AG04449 (cell line): Measurements from ENCODE around the gene MEIS2.

Source experiments
- CTCF ChIA-PET: fragments of 350-600 bp; formaldehyde crosslinking; extraction: SDS; loops from one replicate; lab custom pipeline; 2021; ENCODE audit warnings: antibody characterized with exemption; lab: Yijun Ruan, JAX
- POLR2A ChIA-PET: fragments of 400-600, 350-600 bp; formaldehyde crosslinking; extraction: SDS; loops from one replicate; lab custom pipeline; 2020; ENCODE audit warnings: antibody characterized with exemption, inconsistent platforms; lab: Yijun Ruan, JAX
- DNase-seq: peaks from one replicate; pipeline ENCODE4 v3.0.0-alpha.2; 2010; ENCODE audit warnings: low read depth, low spot score
- H3K4me3 ChIP-seq: 2 replicates; pipeline ENCODE4 v1.5.1; 2011; ENCODE audit warnings: low read depth, mild to moderate bottlenecking, control low read depth, low read length
- TF ChIP-seq, protein P1 (sequence below): IDR thresholded peaks from one replicate; pipeline ENCODE4 v1.5.1; 2011; ENCODE audit warnings: mild to moderate bottlenecking, moderate library complexity, low read length, control low read depth, inconsistent platforms; ENCODE audit not compliant: insufficient read depth; ENCODE audit errors: missing control alignments

MEIS2 gene

DNA sequence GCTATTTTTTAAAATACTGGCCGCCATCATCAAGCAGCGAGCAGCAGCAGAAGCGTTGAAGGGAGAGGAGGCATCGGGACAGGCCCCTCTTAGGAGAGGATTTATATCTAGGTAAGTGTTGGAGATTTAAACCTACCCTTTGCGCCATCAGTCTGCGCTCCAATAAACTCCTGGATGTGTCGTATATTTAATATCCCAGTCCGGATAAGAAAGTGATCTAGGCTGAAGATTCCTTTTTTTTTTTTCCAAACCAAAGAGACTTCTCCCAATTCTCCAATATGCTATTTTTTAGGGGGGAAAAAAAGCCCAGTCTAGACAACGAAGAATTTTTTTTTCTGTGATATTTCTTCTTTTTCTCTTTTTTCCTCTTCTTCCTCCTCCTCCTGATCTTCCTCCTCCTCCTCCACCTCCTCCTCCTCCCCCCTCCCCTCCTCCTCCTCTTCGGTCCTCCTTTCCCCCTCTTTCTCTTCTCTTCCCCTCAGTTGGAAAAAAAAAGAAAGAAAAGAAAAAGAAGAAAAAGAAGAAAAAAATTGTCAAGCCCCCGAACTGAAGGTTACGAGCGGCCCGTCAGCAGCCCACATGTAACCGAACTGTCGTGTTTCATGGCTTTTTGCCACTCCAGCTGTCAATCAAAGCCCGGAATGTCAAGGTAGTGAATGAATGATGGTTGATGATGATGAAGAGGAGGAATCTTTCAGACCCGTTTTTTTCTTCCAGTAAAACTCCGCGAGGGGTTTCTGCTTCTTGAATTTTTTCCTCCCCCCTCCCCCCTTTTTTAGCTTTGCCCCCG is 835 bp downstream of the MEIS2 start:
- CTCF ChIA-PET = no interaction called here
- H3K4me3 ChIP-seq = peak overlapping the region; percentile 93
- no peak for DNase-seq
- TF ChIP-seq, protein P1, sequence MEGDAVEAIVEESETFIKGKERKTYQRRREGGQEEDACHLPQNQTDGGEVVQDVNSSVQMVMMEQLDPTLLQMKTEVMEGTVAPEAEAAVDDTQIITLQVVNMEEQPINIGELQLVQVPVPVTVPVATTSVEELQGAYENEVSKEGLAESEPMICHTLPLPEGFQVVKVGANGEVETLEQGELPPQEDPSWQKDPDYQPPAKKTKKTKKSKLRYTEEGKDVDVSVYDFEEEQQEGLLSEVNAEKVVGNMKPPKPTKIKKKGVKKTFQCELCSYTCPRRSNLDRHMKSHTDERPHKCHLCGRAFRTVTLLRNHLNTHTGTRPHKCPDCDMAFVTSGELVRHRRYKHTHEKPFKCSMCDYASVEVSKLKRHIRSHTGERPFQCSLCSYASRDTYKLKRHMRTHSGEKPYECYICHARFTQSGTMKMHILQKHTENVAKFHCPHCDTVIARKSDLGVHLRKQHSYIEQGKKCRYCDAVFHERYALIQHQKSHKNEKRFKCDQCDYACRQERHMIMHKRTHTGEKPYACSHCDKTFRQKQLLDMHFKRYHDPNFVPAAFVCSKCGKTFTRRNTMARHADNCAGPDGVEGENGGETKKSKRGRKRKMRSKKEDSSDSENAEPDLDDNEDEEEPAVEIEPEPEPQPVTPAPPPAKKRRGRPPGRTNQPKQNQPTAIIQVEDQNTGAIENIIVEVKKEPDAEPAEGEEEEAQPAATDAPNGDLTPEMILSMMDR = no peak
- POLR2A ChIA-PET = no interaction called here

- TF ChIP-seq, protein P1 = no peak
- POLR2A ChIA-PET = no interaction called here
- CTCF ChIA-PET = no interaction called here
- peak overlapping the region; percentile 93 for H3K4me3 ChIP-seq
- DNase-seq = no peak
Observed at GRCh38 chr15:37098468-37099318, 1.7 kb downstream of the MEIS2 start.

GRCh38 chr15:37097144-37097919 is 3.0 kb downstream of the MEIS2 start:
- no peak for DNase-seq
- POLR2A ChIA-PET = interaction anchor here (0.6 kb wide), 1 partner anchor 172 kb away, joined by 3 read pairs; no protein-coding TSS in a partner anchor
- CTCF ChIA-PET = interaction anchor here (0.6 to 1.0 kb wide), 3 partner anchors 213 to 1346 kb away, joined by 3 read pairs; no protein-coding TSS in a partner anchor
- TF ChIP-seq, protein P1 = no peak
- H3K4me3 ChIP-seq = peak overlapping the region; percentile 93

DNA sequence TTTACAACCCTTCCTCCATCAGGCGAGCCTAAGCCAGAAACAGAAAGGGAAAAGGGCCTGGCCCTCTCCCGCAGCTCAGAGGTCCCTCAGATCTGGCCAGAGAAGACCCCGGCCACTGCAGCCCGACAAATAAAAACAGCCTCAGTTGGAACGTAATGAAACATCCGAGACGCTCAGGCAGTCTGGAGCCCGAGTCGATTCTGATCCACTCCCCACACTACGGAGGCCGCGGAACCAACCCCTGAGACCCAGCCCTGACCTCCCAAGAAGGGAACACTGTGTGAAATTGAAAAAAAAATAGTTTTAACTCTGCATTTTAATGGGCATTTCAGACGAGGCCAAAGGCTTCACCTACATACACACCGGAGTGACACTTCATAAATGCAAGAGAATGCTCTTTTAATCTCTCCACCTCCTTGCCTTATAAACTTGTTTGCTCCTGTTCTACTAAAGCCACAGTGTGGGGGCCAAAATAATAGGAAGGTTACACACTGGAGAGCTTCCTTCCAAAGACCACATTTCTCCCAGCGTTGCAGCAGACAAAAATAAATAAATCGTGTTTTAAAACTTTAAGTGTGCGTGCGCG is 3.7 kb downstream of the MEIS2 start:
- TF ChIP-seq, protein P1 = no peak
- no peak for DNase-seq
- H3K4me3 ChIP-seq = peak overlapping the region; percentile 93
- CTCF ChIA-PET = interaction anchor here (0.7 to 1.6 kb wide), 4 partner anchors 43 to 1345 kb away, joined by 3 read pairs; no protein-coding TSS in a partner anchor
- POLR2A ChIA-PET = no interaction called here

- no peak for DNase-seq
- H3K4me3 ChIP-seq = peak overlapping the region; percentile 93
- CTCF ChIA-PET = interaction anchor here (0.7 to 1.6 kb wide), 3 partner anchors 44 to 595 kb away, joined by 3 read pairs; no protein-coding TSS in a partner anchor
- TF ChIP-seq, protein P1 = no peak
- POLR2A ChIA-PET = no interaction called here
Observed at GRCh38 chr15:37095770-37096557, 4.4 kb downstream of the MEIS2 start.
